ENCODE data around the gene SNX27.

Gene SNX27

GRCh38 chr1:151705753-151706463 is 94.1 kb downstream of the SNX27 start:
- no peak for DNase-seq (ENCODE audit: low spot score)

- no peak for DNase-seq (ENCODE audit: low spot score)
Observed at GRCh38 chr1:151706464-151707415, 94.9 kb downstream of the SNX27 start.

GRCh38 chr1:151707541-151708065 is 95.8 kb downstream of the SNX27 start:
- no peak for DNase-seq (ENCODE audit: low spot score)

GRCh38 chr1:151708891-151709290 is 97.0 kb downstream of the SNX27 start:
- no peak for DNase-seq (ENCODE audit: low spot score)

GRCh38 chr1:151710187-151710840 is 98.5 kb downstream of the SNX27 start:
- peak; percentile 85 for DNase-seq (ENCODE audit: low spot score)

GRCh38 chr1:151711044-151711800 is 99.4 kb downstream of the SNX27 start:
- DNase-seq (ENCODE audit: low spot score): peak; percentile 69

GRCh38 chr1:151711951-151712350 is 100.1 kb downstream of the SNX27 start:
- no peak for DNase-seq (ENCODE audit: low spot score)

- no peak for DNase-seq (ENCODE audit: low spot score)
Observed at GRCh38 chr1:151713044-151713443, 101.2 kb downstream of the SNX27 start.

- no peak for DNase-seq (ENCODE audit: low spot score)
Observed at GRCh38 chr1:151713874-151714273, 102.0 kb downstream of the SNX27 start.

GRCh38 chr1:151714820-151715725 is 103.2 kb downstream of the SNX27 start:
- no peak for DNase-seq (ENCODE audit: low spot score)

- DNase-seq (ENCODE audit: low spot score): no peak
Observed at GRCh38 chr1:151715726-151716404, 104.0 kb downstream of the SNX27 start.

- DNase-seq (ENCODE audit: low spot score): no peak
Observed at GRCh38 chr1:151716405-151716762, 104.5 kb downstream of the SNX27 start.

GRCh38 chr1:151716771-151717631 is 105.2 kb downstream of the SNX27 start, which contains the start of gene CELF3:
CELF3 (minus strand) TSS chr1:151716803; CDS start chr1:151716020, 783 bp downstream.
- DNase-seq (ENCODE audit: low spot score): peak; percentile 85

GRCh38 chr1:151718011-151718431 is 106.2 kb downstream of the SNX27 start:
- DNase-seq (ENCODE audit: low spot score): no peak

GRCh38 chr1:151718666-151719065 is 106.8 kb downstream of the SNX27 start:
- DNase-seq (ENCODE audit: low spot score): no peak

- DNase-seq (ENCODE audit: low spot score): no peak
Observed at GRCh38 chr1:151720125-151720524, 108.3 kb downstream of the SNX27 start.

- no peak for DNase-seq (ENCODE audit: low spot score)
Observed at GRCh38 chr1:151720554-151720953, 108.7 kb downstream of the SNX27 start.

GRCh38 chr1:151720974-151721787 is 109.3 kb downstream of the SNX27 start, which contains the start of gene RIIAD1:
RIIAD1 (plus strand) TSS chr1:151721522; CDS start chr1:151721537, 15 bp downstream.
- no peak for DNase-seq (ENCODE audit: low spot score)

Data from putamen (tissue), 1 donor.